ENCODE data around the gene OR6C2. TPM values are rescaled to one million over a fixed set of nuclear protein-coding genes. Genes with fewer than 3 reads are reported as not detected.
A peak's percentile ranks its signal among the peaks of the same experiment; 100 is the strongest.
"Not testable (repeated sequence)": the region's sequence is repeated elsewhere in the genome, so short reads cannot be mapped to it uniquely, and the experiment has no call there.

OR6C2 gene
- total RNA-seq, result not detected
- polyA plus RNA-seq (ENCODE audit: insufficient read depth in 1 of 8, insufficient read length in 8 of 8, low replicate concordance in 1 of 8), result not detected
- long read RNA-seq, donor 1, result 0 reads
- long read RNA-seq, donor 2, result 0 reads
- long read RNA-seq, donor 3, result 0 reads
- long read RNA-seq, donor 4, result 0 reads
- long read RNA-seq, donor 5, result 0 reads
- long read RNA-seq, donor 6, result 0 reads
- long read RNA-seq, donor 7, result 0 reads
- long read RNA-seq, donor 8, result 0 reads
- long read RNA-seq, donor 9, partial matches to known transcripts, result 0 of 1 reads
- long read RNA-seq, donor 9, other reads (novel, unspliced or antisense), result 0 of 1 reads
- long read RNA-seq, donor 10, result 0 reads
- long read RNA-seq, donor 11, result 0 reads

DNA sequence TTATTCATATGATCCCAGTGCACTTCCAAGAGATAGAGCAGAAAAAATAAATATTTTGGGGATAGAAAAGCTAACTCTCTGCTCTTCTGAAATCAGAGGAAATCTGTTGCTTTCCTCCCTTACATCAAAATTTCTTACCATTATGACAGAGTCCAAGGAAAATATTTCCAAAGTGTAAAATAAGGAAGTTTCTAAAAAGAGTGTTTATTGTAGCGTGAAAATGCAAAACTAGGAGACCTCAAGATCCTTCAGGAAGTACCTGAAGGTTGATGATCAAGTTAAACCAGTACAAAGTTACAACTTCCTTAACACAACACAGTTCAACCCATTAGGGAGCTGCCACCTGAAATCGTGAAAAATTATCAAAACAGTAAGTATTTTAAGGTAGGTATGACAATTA lies at the start of gene OR6C2:
OR6C2 (plus strand) TSS at position 301 of the 400 bp plus-strand sequence. CDS start 8,138 bp downstream, outside the sequence.
- WGBS (ENCODE audit: insufficient coverage), result no CpG with 5 or more reads among the region's 2 CpGs
- DNase-seq, result no peak
- Histone ChIP-seq H3K4me1 (ENCODE audit: control insufficient read depth, insufficient read depth, low read length) (no peaks in the 10 kb centered on the region), H3K27me3 (ENCODE audit: control insufficient read depth, insufficient read depth, low read length) (no peaks in the 10 kb centered on the region), H3K4me3 (ENCODE audit: low read length) (no peak within 1 kb of the TSS), H3K36me3 (ENCODE audit: control insufficient read depth, insufficient read depth, low read length) (no peaks in the 10 kb centered on the region), H3K9me3 (replicated peaks; ENCODE audit: control insufficient read depth, low read depth, low read length) (no peaks in the 10 kb centered on the region), H3K27ac (ENCODE audit: low read length) (no peak within 1 kb of the TSS)

DNA sequence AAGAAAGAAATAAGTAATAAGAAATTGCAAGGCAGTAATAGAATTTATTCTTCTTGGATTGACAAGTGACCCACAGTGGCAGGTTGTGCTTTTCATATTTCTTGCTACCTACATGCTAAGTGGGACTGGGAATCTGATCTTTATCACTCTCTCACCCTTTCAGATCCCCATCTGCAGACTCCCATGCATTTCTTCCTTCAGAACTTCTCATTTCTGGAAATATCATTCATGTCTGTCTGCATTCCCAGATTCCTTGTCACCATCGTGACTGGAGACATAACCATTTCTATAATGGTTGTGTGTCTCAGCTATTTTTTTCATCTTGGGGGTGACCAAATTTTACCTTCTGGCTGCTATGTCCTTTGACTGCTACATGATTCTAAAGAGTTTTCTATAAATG lies 47.5 kb upstream of the OR6C2 start:
- Histone ChIP-seq H3K4me1 (ENCODE audit: control insufficient read depth, insufficient read depth, low read length) (no peaks in the 10 kb centered on the region), H3K9me3 (replicated peaks; ENCODE audit: control insufficient read depth, low read depth, low read length) (no peaks in the 10 kb centered on the region), H3K36me3 (ENCODE audit: control insufficient read depth, insufficient read depth, low read length) (no peaks in the 10 kb centered on the region), H3K27me3 (ENCODE audit: control insufficient read depth, insufficient read depth, low read length) (no peaks in the 10 kb centered on the region), H3K27ac (ENCODE audit: low read length) (no peak overlapping the region), H3K4me3 (ENCODE audit: low read length) (no peak overlapping the region)
- DNase-seq, result no peak
- no CpG with 5 or more reads among the region's 1 CpG for WGBS (ENCODE audit: insufficient coverage)

DNA sequence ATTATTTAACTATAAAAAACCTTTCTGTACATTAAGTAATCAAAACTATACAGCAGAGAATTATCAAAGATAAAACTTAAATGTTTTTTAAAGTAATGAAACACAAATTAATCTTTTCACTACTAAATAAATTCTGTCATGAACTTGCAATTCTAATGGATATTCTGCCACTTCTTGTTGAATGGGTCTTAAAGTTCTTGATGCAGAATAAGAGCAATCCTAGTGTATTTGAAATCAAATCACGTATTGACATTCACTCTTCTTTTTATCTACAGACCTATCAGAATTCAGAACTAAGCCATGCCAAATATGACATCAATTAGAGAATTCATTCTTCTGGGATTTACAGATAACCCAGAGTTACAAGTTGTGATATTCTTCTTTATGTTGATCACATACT lies 43.6 kb upstream of the OR6C2 start, which contains the start of gene OR6C65:
OR6C65 (plus strand) TSS at position 301 of the 400 bp plus-strand sequence; CDS start at position 301, 0 bp downstream.
- Histone ChIP-seq H3K4me1 (ENCODE audit: control insufficient read depth, insufficient read depth, low read length) (no peaks in the 10 kb centered on the region), H3K4me3 (ENCODE audit: low read length) (no peak within 1 kb of the TSS), H3K27ac (ENCODE audit: low read length) (no peak within 1 kb of the TSS), H3K27me3 (ENCODE audit: control insufficient read depth, insufficient read depth, low read length) (no peaks in the 10 kb centered on the region), H3K9me3 (replicated peaks; ENCODE audit: control insufficient read depth, low read depth, low read length) (no peaks in the 10 kb centered on the region), H3K36me3 (ENCODE audit: control insufficient read depth, insufficient read depth, low read length) (no peaks in the 10 kb centered on the region)
- DNase-seq, result no peak
- no CpG with 5 or more reads among the region's 1 CpG for WGBS (ENCODE audit: insufficient coverage)

DNA sequence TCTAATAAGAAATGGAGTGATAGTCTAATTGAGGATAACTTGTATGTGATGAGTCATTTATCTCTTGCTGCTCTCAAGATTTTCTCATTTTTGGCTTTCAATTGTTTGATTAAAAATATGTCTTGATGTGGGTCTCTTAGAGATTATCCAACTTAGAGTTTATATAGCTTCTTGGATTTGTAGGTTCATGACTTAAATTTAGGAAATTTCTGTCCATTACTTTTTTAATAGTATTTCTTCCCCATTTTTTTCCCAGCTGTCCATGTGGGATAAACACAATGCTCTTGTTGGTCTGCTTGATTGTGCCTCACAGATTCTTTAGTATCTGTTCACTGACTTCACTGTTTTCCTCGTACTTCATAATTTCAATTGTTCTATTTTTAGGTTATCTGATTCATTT lies 36.0 kb upstream of the OR6C2 start:
- no peak for DNase-seq
- Histone ChIP-seq H3K27ac (ENCODE audit: low read length) (no peak overlapping the region), H3K4me3 (ENCODE audit: low read length) (no peak overlapping the region), H3K36me3 (ENCODE audit: control insufficient read depth, insufficient read depth, low read length) (no peaks in the 10 kb centered on the region), H3K9me3 (replicated peaks; ENCODE audit: control insufficient read depth, low read depth, low read length) (no peaks in the 10 kb centered on the region), H3K27me3 (ENCODE audit: control insufficient read depth, insufficient read depth, low read length) (no peaks in the 10 kb centered on the region), H3K4me1 (ENCODE audit: control insufficient read depth, insufficient read depth, low read length) (no peaks in the 10 kb centered on the region)
- no CpG with 5 or more reads among the region's 1 CpG for WGBS (ENCODE audit: insufficient coverage)

DNA sequence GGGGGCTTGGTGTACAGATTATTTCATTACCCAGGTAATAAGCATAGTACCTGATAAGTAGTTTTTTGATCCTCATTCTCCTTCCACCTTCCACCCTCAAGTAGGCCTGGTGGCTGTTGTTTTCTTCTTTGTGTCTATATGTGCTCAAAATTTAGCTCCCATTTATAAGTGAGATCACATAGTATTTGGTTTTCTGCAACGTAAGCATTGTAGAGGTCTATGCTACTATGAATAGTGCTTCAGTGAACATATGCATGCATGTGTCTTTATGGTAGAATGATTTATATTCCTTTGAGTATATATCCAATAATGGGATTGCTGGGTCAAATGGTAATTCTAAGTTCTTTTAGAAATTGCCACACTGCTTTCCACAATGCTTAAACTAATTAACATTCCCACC lies 34.7 kb upstream of the OR6C2 start:
- H3K27ac ChIP-seq (ENCODE audit: low read length); DNase-seq; H3K27me3 ChIP-seq (ENCODE audit: control insufficient read depth, insufficient read depth, low read length); H3K4me1 ChIP-seq (ENCODE audit: control insufficient read depth, insufficient read depth, low read length); H3K4me3 ChIP-seq (ENCODE audit: low read length); H3K9me3 ChIP-seq (replicated peaks; ENCODE audit: control insufficient read depth, low read depth, low read length); H3K36me3 ChIP-seq (ENCODE audit: control insufficient read depth, insufficient read depth, low read length): not testable (repeated sequence)
- no CpG with 5 or more reads among the region's 1 CpG for WGBS (ENCODE audit: insufficient coverage)

DNA sequence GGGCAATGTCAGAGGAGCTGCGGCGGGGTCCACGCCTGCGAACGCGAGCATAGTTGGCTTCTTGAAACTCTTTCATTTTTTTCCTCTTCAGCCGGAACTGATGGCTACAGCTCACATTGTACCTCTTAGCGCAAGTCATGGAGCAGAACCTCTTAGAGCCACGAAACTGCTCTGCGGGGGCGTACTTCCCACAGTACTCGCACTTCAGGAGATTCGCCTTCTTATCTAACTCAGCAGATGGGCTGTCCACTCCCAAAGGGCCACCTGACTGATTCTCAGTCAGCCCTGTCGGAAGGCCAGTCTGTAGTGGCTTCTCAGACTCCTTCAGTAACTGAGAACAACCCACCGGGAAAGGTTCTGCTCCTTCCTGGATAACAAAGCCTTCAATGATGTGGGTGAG lies 31.7 kb upstream of the OR6C2 start:
- H3K36me3 ChIP-seq (ENCODE audit: control insufficient read depth, insufficient read depth, low read length); H3K4me1 ChIP-seq (ENCODE audit: control insufficient read depth, insufficient read depth, low read length); H3K9me3 ChIP-seq (replicated peaks; ENCODE audit: control insufficient read depth, low read depth, low read length); H3K27me3 ChIP-seq (ENCODE audit: control insufficient read depth, insufficient read depth, low read length); DNase-seq; H3K4me3 ChIP-seq (ENCODE audit: low read length); H3K27ac ChIP-seq (ENCODE audit: low read length): not testable (repeated sequence)
- 94% methylated on average over 6 of the region's 15 CpGs for WGBS (ENCODE audit: insufficient coverage)

DNA sequence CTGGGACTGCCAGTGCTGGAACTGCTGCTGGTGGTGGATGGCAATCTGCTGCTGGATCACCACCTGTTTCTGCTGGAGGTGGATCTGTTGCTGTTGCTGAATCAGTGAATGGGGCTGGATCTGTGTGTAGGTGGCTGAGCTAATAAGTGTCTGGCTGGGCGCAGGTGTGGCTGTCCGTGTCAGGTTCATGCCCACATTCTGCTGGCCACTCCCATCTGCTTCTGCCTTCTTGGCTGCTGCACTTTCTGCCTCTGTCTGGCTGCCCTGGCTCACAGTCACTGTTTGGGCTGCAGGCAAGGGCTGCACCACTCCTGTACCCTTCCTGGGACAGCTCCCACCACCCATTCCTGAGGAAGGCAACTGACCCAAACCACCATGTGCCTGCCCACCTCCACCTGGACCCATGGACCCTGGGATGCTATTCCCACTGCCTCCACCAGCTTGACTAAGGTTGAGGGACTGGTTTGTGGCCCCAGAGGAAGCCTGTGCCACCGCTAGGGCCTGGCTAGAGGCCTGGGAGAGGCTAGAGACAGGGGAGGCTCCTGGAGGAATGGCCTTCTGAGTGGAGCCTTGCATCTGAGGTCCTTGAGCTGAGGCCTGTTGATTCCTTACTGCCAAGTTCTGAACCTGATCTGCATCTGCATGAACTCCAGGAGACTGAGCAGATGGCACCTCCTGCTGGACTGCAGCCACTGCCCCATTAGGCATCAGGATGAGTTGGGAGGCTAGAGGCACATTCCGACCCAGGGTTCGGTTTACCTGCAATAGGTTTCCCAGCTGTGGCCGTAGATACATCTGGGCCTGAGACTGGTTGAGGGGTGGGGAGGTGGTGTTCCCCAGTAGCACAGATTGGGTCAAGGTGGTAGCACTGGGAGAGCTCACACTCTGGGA lies 30.1 kb upstream of the OR6C2 start:
- H3K27me3 ChIP-seq (ENCODE audit: control insufficient read depth, insufficient read depth, low read length); H3K9me3 ChIP-seq (replicated peaks; ENCODE audit: control insufficient read depth, low read depth, low read length); DNase-seq; H3K36me3 ChIP-seq (ENCODE audit: control insufficient read depth, insufficient read depth, low read length); H3K27ac ChIP-seq (ENCODE audit: low read length); H3K4me3 ChIP-seq (ENCODE audit: low read length); H3K4me1 ChIP-seq (ENCODE audit: control insufficient read depth, insufficient read depth, low read length): not testable (repeated sequence)
- 83% methylated on average over 1 of the region's 6 CpGs for WGBS (ENCODE audit: insufficient coverage)

DNA sequence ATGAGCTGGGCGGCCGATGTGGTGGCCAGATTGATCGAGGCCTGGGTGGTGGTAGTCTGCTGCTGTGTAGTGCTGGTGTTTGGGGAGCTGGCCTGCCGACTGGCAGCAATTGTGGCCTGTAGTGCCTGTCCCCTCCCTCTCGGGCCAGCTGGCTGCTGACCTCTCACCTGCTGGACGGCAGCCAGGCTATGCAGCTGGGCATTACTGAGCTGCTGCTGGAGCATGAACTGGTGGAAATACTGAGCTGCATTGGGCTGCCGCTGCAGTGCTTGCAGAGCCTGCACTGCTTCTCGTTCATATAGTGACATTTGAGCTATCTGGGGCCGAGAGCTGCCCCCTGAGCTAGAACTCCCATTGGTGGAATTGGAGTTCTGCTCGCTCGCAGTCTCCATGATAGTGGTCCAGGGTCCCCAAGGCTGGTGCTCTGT lies 29.5 kb upstream of the OR6C2 start:
- H3K4me1 ChIP-seq (ENCODE audit: control insufficient read depth, insufficient read depth, low read length); H3K27ac ChIP-seq (ENCODE audit: low read length); H3K4me3 ChIP-seq (ENCODE audit: low read length); H3K36me3 ChIP-seq (ENCODE audit: control insufficient read depth, insufficient read depth, low read length); H3K27me3 ChIP-seq (ENCODE audit: control insufficient read depth, insufficient read depth, low read length); H3K9me3 ChIP-seq (replicated peaks; ENCODE audit: control insufficient read depth, low read depth, low read length): not testable (repeated sequence)
- WGBS (ENCODE audit: insufficient coverage), result 33% methylated on average over 4 of the region's 11 CpGs
- peak; percentile 6 for DNase-seq

DNA sequence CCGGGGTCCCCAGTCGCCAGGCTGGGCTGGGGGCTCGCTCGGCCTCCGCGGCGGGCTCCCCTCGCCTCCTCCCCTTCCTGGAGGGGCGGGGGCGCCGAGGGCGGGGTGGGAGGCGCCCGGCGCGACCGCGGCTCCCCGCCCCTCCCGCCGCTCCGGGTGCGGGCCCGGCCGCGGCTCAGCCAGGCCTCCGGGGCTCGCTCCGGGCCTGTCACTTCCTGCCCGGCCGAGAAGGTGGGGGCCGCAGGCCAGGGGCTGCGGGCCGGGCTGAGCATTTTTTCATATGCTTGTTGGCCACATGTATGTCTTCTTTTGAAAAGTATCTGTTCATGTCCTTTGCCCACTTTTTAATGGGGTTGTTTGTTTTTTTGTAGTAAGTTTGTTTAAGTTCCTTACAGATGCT lies 29.0 kb upstream of the OR6C2 start:
- H3K27ac ChIP-seq (ENCODE audit: low read length); H3K4me1 ChIP-seq (ENCODE audit: control insufficient read depth, insufficient read depth, low read length); H3K9me3 ChIP-seq (replicated peaks; ENCODE audit: control insufficient read depth, low read depth, low read length); DNase-seq; H3K4me3 ChIP-seq (ENCODE audit: low read length); H3K36me3 ChIP-seq (ENCODE audit: control insufficient read depth, insufficient read depth, low read length); H3K27me3 ChIP-seq (ENCODE audit: control insufficient read depth, insufficient read depth, low read length): not testable (repeated sequence)
- WGBS (ENCODE audit: insufficient coverage), result no CpG with 5 or more reads among the region's 34 CpGs

DNA sequence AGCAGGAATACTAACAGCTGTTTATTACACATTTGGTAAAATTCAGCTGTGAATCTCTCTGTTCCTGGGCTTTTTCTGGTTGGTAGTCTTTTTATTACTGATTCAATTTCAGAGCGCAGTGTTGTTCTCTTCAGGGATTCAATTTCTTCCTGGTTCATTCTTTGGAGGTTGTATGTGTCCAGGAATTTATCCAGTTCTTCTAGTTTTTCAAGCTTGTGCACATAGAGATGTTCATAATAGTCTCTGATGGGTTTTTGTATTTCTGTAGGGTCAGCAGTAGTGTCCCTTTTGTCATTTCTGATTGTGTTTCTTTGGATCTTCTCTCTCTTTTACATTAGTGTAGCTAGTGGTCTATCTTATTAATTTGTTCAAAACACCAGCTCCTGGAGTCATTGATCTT lies 26.9 kb upstream of the OR6C2 start:
- Histone ChIP-seq H3K9me3 (replicated peaks; ENCODE audit: control insufficient read depth, low read depth, low read length) (no peaks in the 10 kb centered on the region), H3K4me3 (ENCODE audit: low read length) (no peak overlapping the region), H3K27ac (ENCODE audit: low read length) (no peak overlapping the region), H3K4me1 (ENCODE audit: control insufficient read depth, insufficient read depth, low read length) (no peaks in the 10 kb centered on the region), H3K27me3 (ENCODE audit: control insufficient read depth, insufficient read depth, low read length) (no peaks in the 10 kb centered on the region), H3K36me3 (ENCODE audit: control insufficient read depth, insufficient read depth, low read length) (no peaks in the 10 kb centered on the region)
- WGBS (ENCODE audit: insufficient coverage), result no CpG with 5 or more reads among the region's 1 CpG
- no peak for DNase-seq

All from muscle of leg (tissue), 16 donors.